ENCODE data around the gene TAF5L. TPM values are rescaled to one million over a fixed set of nuclear protein-coding genes. Genes with fewer than 3 reads are reported as not detected.

The TAF5L gene
- total RNA-seq, 4 donors from 2014 or later: 7.5 to 15.7 (median 9.4) TPM

- DNase-seq (ENCODE audit: low spot score in 2 of 2): no peak
- intact Hi-C loops (cut with DNase I; ENCODE audit: low total_unique reads): loop anchor here (10.0 kb wide), 1 partner anchor 645 kb away; no protein-coding TSS in a partner anchor
- WGBS, 2 donors: 80 to 85% methylated on average over 4 of the region's 4 CpGs
- H3K4me3 ChIP-seq (ENCODE audit: low read depth, poor library complexity, severe bottlenecking): no peak overlapping the region
- no peak for TF ChIP-seq POLR2A (IDR thresholded peaks at IDR 0.05)
- TF ChIP-seq CTCF (IDR thresholded peaks at IDR 0.05): no peak
Observed at GRCh38 chr1:229669333-229669732, 43.4 kb upstream of the TAF5L start.

GRCh38 chr1:229666585-229666984 is 40.7 kb upstream of the TAF5L start:
- intact Hi-C loops (cut with DNase I; ENCODE audit: low total_unique reads): loop anchor here (10.0 kb wide), 1 partner anchor 648 kb away; no protein-coding TSS in a partner anchor
- no peak overlapping the region for H3K4me3 ChIP-seq (ENCODE audit: low read depth, poor library complexity, severe bottlenecking)
- TF ChIP-seq POLR2A (IDR thresholded peaks at IDR 0.05): no peak
- TF ChIP-seq CTCF (IDR thresholded peaks at IDR 0.05): no peak
- WGBS, 2 donors: 72 to 74% methylated on average over 4 of the region's 4 CpGs
- no peak for DNase-seq (ENCODE audit: low spot score in 2 of 2)

GRCh38 chr1:229665912-229666558 is 40.1 kb upstream of the TAF5L start:
- TF ChIP-seq CTCF (IDR thresholded peaks at IDR 0.05): no peak
- H3K4me3 ChIP-seq (ENCODE audit: low read depth, poor library complexity, severe bottlenecking): no peak overlapping the region
- WGBS, 2 donors: 64 to 69% methylated on average over 7 of the region's 7 CpGs
- no peak for DNase-seq (ENCODE audit: low spot score in 2 of 2)
- intact Hi-C loops (cut with DNase I; ENCODE audit: low total_unique reads): loop anchor here (10.0 kb wide), 1 partner anchor 649 kb away; no protein-coding TSS in a partner anchor

- TF ChIP-seq POLR2A (IDR thresholded peaks at IDR 0.05): no peak
- TF ChIP-seq CTCF (IDR thresholded peaks at IDR 0.05): no peak
- intact Hi-C loops (cut with DNase I; ENCODE audit: low total_unique reads): loop anchor here (10.0 kb wide), 1 partner anchor 651 kb away; no protein-coding TSS in a partner anchor
- no peak for DNase-seq (ENCODE audit: low spot score in 2 of 2)
- no peak overlapping the region for H3K4me3 ChIP-seq (ENCODE audit: low read depth, poor library complexity, severe bottlenecking)
- WGBS, 2 donors: 34 to 46% methylated on average over 9 of the region's 9 CpGs
Observed at GRCh38 chr1:229664133-229664689, 38.3 kb upstream of the TAF5L start.

- no peak overlapping the region for H3K4me3 ChIP-seq (ENCODE audit: low read depth, poor library complexity, severe bottlenecking)
- DNase-seq (ENCODE audit: low spot score in 2 of 2): no peak
- TF ChIP-seq CTCF (IDR thresholded peaks at IDR 0.05) (no peak), POLR2A (IDR thresholded peaks at IDR 0.05) (no peak)
- WGBS, 2 donors: 90 to 91% methylated on average over 8 of the region's 8 CpGs
- intact Hi-C loops (cut with DNase I; ENCODE audit: low total_unique reads): loop anchor here (10.0 kb wide), 1 partner anchor 653 kb away; no protein-coding TSS in a partner anchor
Observed at GRCh38 chr1:229661897-229662296, 36.0 kb upstream of the TAF5L start.
